Glomerular visceral epithelial cell (primary cell): ENCODE results near the gene IPO8.
"Not testable (repeated sequence)": the region's sequence is repeated elsewhere in the genome, so short reads cannot be mapped to it uniquely, and the experiment has no call there.

ENCODE experiments used
- DNase-seq: peaks from one replicate; pipeline ENCODE4 v3.0.0-alpha.2; 2016; ENCODE audit errors: extremely low spot score

IPO8 gene

GRCh38 chr12:30687265-30687986, 8.2 kb downstream of the IPO8 start:
- no peak for DNase-seq

- no peak for DNase-seq
These were observed 16.4 kb downstream of the IPO8 start for GRCh38 chr12:30679241-30679640.

- no peak for DNase-seq
These were observed 17.4 kb downstream of the IPO8 start for GRCh38 chr12:30678221-30678620.

GRCh38 chr12:30661210-30661609, 34.5 kb downstream of the IPO8 start:
- DNase-seq: no peak

- no peak for DNase-seq
These were observed 43.5 kb downstream of the IPO8 start for GRCh38 chr12:30652034-30652696.

- no peak for DNase-seq
These were observed 48.8 kb downstream of the IPO8 start for GRCh38 chr12:30646821-30647220.

- no peak for DNase-seq
These were observed 52.3 kb downstream of the IPO8 start for GRCh38 chr12:30643366-30643765.

GRCh38 chr12:30640392-30640791, 55.3 kb downstream of the IPO8 start:
- DNase-seq: no peak

- no peak for DNase-seq
These were observed 60.3 kb downstream of the IPO8 start for GRCh38 chr12:30635385-30635784.

- DNase-seq: no peak
These were observed 63.9 kb downstream of the IPO8 start for GRCh38 chr12:30631740-30632139.

- no peak for DNase-seq
These were observed 64.7 kb downstream of the IPO8 start for GRCh38 chr12:30630979-30631285.

GRCh38 chr12:30630076-30630978, 65.3 kb downstream of the IPO8 start:
- no peak for DNase-seq

GRCh38 chr12:30626847-30627246, 68.8 kb downstream of the IPO8 start:
- no peak for DNase-seq

- DNase-seq: no peak
These were observed 71.7 kb downstream of the IPO8 start for GRCh38 chr12:30624009-30624408.

- peak; percentile 20 for DNase-seq
These were observed 73.2 kb downstream of the IPO8 start for GRCh38 chr12:30622509-30622908.

- DNase-seq: not testable (repeated sequence)
These were observed 73.9 kb downstream of the IPO8 start for GRCh38 chr12:30621663-30622241.

- DNase-seq: no peak
These were observed 78.2 kb downstream of the IPO8 start for GRCh38 chr12:30617346-30618016.

- DNase-seq: no peak
These were observed 81.6 kb downstream of the IPO8 start for GRCh38 chr12:30614031-30614430.

- DNase-seq: no peak
These were observed 82.4 kb downstream of the IPO8 start for GRCh38 chr12:30613119-30613830.

- no peak for DNase-seq
These were observed 85.0 kb downstream of the IPO8 start for GRCh38 chr12:30610718-30611117.

- DNase-seq: not testable (repeated sequence)
These were observed 85.8 kb downstream of the IPO8 start for GRCh38 chr12:30609819-30610218.
